GM21367 (cell line): ENCODE data around the gene SCAANT1.

Source experiments
- ATAC-seq: cut with Tn5 transposase; IDR thresholded peaks from one replicate; pipeline ENCODE4 v1.9.1; 2021; ENCODE audit not compliant: unreplicated experiment

SCAANT1 gene

DNA sequence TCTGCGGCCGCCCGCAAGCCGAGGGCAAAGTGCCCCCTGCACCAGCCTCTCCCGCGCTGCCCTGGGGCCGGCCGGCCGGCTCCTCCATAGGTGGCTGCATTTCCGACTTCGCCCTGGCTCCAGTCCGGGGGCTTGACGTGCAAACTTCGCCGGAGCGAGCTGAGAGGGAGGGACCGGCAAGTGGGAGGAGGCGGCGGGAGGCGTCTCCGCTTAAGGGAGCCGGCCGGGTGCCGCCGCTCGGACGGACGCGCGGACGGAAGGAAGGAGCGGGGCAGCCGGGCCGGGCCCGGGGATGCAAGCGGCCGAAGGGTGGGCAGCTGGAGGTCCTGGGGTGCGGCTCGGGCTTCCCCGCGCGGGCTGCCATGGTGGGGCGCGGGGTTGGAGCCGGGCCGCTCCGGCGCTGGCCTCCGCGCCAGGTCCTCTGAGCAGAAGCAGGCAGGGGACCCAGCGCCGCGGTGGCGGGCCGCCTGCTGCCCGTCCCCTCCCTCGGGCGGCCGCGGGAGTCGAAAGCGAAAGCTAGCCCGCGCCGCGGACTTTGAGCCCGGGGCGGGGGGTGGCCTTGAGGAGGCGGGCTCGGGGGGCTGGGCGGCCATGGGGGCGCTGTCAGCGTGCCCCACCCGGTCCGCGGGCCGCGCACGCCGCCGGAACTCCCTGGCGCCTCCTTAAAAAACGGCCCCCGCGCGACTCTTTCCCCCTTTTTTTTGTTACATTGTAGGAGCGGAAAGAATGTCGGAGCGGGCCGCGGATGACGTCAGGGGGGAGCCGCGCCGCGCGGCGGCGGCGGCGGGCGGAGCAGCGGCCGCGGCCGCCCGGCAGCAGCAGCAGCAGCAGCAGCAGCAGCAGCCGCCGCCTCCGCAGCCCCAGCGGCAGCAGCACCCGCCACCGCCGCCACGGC is at the start of gene SCAANT1:
SCAANT1 (minus strand) TSS at position 511 of the 895 bp plus-strand sequence.
- peak; percentile 73 for ATAC-seq

DNA sequence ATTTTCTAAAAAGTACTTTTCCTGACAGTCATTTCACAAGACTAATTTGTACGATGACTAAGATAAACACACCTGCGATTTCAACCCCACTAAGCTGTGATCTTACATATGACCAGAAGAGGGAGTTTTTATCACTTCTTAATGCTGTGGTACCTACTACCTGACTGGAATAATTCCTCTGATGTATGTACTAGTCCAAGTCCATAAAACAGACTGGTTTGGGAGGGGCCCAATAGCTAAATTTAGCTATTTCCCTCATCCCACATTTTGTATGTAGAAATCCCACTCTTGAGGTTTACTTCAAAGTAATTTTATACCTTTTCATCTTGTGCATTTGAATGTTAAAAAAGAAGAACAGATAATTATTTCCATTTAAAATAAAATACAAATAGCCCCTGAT is 49.7 kb upstream of the SCAANT1 start:
- peak; percentile 79 for ATAC-seq

DNA sequence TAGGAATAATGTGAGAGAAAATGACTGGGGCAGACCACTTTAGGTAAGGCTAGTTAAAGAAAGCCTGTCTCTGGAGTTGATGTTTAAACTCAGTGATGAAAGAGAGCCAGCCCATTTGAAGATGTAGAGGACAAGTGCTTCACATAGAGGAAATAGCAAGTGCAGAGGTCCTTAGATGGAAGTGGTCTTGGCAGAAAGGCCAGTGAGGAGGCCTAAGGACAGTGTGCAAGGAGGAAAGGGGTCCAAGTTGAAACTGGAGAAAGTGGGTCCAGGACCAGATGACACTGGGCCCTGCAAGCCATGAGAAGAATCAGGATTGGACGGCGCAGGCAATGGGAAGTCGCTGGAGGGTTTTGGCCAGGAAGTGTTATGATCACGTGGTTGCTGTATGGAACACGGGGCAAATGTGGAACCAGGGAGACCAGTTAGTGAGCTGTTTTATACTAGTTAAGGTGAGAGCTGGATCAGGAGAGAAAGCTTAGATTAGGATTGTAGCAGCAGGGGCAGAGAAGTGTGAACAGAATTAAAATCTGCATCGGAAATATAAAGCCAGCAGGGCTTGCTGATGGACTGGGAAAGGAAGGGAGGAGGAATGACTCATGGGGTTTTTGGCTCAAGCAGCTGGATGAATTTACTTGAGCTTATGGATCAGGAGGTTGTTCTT is 48.0 kb upstream of the SCAANT1 start:
- ATAC-seq = no peak

DNA sequence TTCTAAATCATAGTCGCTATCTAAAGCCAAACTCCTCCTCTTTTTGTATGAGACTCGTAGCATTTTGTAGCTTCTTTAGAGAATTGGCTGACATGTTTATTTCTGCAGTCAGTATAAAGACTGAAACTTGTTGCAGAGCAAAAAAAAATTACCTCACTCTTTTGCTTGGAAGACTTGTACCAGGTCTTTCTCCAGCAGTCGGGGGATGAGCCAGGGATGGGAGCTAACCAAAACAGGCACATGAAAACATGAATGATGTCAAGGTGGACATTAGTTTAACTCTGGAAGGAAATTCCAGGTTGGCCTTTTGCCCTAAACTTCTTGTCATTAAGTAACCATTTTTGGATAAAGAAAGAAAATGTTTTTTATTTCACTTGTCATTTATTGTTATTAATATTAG is 47.0 kb upstream of the SCAANT1 start:
- ATAC-seq = no peak

DNA sequence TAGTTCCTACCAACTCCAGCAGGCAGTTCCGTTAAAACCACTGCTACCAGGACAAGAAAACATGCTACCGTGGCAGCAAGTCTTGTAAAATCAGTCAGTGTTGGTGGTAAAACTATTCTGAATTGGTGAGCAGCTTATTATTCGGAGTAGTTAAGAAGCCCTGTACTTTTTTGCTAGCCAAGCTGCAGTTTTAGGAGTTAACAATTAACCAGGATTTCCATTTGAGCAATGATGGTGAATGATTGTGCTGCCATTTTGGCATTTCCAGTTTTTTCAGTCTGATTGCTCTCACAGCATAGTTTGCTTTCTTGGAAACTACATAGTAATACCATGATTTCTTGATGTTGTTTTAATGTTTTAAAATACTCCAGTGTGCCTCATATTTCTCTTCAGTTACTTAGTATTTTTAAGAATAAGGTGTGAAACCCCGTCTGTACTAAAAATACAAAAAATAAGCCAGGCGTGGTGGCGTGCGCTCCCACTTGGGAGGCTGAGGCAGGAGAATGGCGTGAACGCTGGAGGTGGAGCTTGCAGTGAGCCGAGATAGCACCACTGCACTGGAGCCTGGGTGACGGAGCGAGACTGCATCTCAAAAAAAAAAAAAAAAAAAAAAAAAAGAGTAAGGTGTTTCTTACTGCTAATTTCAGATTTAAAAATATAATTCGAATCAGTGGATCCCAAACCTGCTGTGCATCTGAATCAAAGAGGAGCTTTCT is 43.8 kb upstream of the SCAANT1 start:
- ATAC-seq = no peak

DNA sequence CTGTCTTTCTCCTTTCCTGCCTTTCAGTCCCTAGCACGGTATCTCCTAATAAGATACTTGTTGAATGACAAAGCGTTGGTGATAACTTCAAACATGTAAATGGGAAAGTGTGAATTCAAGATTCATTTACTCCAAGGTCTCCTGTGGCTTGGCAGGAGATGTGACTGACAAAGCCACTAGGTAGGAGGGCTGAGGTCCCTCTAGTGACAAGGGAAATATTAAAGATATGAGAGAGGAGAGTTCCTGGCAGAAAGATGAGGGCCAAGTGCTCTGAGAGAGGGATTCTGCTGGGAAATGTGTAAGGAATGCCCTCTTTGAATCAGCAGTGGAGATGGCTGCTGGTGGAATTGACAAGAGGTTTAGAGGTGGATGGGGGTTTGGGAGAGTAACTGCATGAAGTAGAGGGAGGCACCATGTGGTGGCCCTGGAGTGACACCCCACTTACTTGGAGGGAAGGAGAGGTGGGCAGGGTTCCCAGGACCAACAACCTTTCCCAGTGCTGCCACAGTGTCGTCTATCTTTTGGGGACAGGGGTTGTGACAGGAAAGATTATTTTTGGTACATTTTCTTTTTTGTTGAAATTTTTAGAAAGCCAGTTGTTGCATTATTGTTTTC is 43.0 kb upstream of the SCAANT1 start:
- ATAC-seq = no peak

DNA sequence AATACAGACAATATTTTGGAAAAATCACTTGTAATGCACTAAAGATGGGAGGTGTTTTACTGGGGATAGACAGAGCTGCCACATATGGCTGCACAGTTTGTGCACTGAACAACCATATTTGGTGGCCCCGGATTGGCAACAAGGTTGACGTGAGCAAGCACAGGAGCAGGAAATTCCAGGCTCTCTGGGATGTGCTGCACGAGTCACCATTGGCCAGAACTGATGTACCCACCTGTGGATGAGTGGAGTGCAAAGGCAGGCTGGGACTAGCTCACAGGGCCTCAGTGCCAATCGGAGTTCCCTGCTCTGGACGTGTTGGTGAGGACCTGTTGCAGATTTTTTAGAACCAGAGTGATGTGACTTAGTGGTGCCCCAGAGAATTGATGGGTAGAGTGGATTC is 42.0 kb upstream of the SCAANT1 start:
- no peak for ATAC-seq

DNA sequence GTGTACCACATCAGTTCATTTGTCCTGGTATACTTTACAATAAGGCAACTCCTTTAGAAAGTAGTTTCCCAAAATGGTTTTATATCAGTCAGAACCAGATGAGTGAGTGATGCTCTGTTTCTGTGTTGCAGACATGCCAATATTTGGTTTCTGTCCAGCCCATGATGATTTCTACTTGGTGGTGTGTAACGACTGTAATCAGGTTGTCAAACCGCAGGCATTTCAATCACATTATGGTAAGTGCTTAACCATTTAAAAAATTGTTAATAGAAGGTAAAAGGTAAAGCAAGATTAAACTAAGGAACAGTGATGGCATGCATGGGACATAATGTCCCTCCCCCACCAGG is 40.0 kb upstream of the SCAANT1 start:
- no peak for ATAC-seq

DNA sequence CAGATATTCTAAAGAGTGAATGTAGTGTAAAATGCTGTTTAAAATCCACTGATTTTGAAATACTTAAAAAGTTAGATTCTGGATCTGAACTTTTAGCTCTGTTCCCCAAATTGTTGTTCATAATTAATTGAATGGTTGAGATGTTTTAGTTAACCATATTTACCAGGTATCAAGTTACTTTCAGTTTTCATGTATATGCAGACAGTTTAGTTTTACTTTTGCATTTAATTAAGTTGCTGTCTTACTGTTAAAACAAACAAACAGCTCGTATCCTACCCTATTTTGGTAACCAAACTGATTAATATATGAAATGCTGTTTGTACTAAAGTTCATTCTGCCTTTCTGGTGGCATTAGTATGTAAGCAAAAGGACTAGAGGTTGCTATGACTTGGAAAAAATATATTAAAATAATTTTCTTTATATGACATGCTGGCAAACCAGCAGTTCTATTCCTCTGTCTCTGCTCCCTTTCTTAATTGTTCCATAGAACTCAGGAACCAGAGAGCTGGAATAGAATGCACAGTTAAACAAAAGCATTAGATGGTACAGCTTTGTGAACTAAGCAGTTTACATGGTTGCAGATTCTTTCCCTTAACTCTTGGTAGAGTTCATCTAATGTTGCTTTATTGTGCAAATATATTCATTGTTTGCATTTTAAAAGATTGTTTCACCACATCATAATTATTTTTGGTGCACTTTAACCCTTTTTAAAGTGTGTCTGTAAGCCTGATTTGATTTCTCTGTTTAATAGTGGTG is 39.5 kb upstream of the SCAANT1 start:
- no peak for ATAC-seq

DNA sequence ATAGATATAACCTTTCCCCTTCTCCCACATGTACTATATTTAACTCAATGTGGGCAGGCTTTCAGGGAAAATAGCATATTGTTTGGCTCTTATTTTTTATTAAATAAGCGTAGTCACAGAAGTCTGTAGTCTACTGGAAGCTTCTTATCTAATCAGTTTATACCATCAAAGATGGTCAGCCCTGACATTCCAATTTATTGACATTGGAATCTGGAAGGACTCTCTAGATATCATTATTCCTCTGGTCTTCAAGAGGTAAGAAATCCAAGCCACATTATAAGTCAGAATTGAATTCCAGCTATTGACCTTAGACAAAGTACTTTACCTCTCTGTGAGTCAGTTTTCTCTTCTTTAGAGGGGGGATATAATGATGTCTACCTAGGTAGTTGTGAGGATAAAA is 38.5 kb upstream of the SCAANT1 start:
- ATAC-seq = no peak

DNA sequence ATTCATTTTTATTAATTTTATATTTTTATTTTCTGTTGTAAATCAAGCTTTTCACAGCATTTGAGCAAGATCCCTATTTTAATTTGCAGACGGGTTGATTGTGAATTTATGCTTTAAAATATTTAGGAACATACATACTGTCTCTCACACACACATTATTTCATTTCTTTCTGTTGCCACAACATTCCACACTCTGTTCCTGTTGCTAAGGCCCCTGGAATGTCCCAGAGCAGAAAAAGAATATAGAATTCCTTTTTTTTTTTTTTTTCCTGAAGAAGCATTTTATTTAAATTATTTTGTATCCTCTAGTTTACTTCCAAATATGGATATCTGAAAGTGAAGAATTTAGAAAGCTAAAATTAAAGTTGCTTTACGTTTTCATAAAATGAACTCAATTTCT is 36.8 kb upstream of the SCAANT1 start:
- no peak for ATAC-seq

DNA sequence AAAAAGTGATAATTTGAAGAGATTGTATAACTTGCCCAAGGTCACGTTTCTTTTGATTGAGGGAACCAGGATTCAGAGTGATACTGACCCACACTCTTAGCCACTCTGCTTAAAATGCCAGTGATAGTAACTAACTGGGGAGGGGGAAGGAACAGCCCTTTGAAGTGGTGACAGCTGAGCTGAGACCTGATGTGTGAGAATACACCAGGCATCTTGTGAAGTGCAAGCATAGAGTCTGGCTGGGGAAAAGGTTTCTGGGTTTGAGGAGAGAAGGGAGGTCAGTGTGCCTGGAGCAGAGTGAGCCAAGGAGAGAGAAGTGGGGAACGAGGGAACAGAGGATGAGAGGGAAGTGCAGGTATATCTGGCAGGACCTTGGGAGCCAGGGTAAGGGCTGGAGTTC is 35.4 kb upstream of the SCAANT1 start:
- no peak for ATAC-seq

DNA sequence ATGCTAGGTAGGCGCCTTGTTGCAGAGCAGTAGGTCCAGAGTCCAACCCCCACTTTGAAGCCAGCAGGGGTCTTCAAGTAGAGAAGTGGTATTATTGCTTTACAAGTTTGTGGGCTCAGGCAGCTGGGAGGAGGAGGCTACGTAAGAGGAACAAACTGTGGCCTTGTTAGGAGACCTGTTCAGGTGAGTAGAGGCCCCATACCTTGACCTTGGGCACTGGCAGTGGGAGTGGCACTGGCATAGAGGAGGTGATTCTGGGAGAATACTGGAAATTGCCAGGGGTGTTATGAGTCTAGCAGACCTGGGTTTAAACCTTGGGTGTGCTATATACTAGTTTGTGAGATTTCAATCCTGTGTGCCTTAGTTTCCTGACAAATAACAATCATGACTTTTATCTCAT is 34.6 kb upstream of the SCAANT1 start:
- no peak for ATAC-seq

DNA sequence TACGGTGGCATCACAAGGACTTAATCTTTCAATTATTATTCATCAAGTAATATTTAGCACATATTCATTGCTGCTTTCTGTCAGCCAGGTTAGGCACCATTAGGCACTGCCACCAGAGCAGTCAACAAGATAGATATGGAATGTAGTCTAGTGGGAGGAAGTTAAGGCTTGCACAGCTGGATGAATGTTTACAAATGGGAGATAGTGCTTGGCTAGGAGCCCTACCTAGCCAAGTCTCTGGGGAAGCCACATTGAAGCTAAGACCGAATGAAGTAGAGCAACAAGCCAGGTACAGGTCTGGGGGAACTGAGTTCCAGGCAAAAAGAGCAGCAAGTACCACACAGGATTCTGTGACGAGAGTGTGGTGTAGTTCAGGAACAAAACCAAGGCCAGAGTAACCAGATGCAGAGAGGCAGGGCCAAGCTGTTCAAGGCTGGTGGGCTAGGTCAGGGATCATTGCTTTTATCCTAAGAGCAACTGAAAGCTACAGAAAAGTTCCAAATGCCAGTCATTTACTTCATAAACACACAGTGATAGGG is 33.4 kb upstream of the SCAANT1 start:
- ATAC-seq = no peak

DNA sequence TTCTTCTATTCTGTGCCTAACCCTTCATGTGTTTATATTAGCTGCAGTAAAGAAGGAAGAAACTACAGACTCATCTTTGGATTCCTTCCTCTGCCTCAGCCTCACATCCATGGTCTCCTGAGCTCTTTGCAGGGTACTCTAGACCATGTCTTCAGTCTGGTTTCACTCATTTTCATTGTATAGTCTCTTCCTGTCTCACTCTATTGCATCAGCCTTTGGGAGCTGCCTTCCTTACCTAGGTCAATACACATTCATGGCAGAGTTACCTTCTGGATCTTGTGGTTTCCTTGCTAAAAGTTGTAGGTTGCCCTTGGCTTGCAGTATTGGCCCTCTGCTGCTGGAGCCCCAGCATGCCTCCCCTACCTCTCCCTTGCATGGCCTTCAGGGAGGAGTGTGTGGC is 31.5 kb upstream of the SCAANT1 start:
- no peak for ATAC-seq

DNA sequence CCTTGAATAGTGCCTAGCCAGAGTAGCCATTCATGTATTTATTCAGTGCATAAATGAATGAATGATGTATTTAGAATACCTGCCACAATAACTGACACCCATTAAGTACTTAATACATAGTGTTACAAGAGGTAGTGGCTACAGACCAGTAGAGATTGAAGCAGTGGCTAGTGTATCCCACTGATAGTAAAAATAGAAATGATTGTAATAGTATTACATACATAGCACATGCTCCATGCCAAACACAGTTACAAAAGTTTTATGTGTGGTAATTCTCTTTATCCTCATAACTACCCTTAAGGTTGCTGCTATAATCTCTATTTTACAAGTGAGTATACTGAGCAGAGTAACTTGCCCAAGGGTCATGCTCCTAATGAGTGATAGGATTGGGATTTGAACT is 30.3 kb upstream of the SCAANT1 start:
- ATAC-seq = no peak

DNA sequence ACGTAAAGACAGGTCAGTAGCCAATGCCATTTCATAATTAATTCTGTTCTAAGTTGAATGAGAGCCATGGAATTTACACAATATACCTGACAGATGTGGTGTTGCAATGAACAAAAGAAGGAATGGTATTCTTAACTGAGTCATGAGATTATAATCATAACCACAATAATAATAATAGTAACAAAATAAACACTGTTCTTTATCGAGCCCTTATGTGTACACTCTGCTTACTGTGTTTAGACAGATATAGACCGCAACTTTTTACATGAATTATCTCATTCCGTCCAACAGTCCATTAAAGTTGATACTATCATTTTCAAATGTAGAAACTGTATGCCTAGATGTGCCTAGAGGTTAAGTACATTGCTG is 28.2 kb upstream of the SCAANT1 start:
- no peak for ATAC-seq

DNA sequence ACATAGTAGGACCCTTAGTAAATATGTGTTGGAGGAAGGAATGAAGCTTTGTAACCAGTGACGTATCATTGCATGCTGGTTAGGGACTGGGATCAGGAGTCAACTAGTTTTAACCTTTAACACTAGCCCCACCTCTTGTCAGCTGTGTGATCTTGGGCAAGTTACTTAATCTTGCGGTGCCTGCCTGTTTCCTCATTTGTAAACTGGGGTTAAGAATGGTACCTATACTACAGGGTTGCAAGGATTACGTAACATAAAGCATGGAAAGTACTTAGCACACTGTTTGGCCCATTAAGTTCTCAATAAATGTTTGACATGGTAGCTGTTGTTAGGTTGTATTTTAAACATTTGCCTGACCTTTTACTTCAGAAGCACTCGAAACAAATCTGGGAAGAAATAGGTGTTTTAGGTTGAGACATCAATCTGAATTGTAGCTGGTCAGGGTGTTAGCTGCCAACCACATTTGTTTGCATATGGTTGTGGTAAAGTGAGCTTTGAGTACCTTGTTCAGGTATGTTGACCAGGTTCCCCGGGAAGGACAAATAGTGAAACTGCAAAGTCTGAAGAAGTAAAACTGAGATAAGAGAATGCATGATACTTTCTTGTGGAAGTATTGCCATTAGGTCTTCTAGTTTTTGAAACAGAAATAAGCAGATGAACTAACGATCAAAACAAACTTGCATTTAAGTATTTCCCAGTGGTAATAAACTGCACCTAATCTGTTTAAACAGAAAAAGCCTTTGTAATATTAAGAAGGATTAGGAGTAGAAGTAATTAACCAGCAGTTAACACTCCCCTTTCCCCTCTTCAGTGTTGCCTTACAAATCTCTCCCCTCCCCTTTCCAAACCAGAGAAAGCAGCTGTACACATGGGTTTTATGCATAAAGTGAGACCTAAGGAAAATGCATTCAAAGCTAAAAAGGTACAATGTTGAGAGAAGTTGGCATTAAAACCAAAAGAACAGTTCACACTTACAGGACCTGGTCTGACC is 25.8 kb upstream of the SCAANT1 start:
- peak; percentile 49 for ATAC-seq

DNA sequence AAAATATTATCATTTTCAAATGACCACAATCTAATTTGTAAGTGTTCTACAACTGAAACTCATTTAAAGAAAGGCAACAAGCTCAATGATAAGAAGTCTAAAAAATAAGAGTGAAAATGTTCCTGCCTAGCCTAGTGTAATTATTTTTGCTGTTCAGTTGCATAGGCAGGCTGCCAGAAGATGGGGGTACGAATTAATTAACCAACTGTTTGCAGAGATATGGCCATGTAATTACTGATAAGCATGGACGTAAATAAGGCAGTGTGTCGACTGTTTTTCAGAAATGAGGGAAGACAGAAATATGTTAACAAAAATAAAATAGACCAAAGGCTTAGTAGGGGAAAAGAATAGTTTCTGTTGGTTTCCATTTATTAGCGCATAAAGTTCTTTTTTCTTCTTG is 24.7 kb upstream of the SCAANT1 start:
- ATAC-seq = no peak
